GM12892 (cell line): ENCODE data around the gene BTBD6.
A peak's percentile ranks its signal among the peaks of the same experiment; 100 is the strongest.

ENCODE experiments used
- DNase-seq: peaks from one replicate; pipeline ENCODE4 v3.0.0; 2011; ENCODE audit not compliant: insufficient read length
- FAIRE-seq: peaks from 2 replicates; lab custom pipeline; 2011; peaks lifted over from hg19 to GRCh38; lab: Jason Lieb, UNC
- POLR2A ChIP-seq: IDR thresholded peaks from 2 replicates; pipeline ENCODE4 v1.6.1; 2011; ENCODE audit warnings: low read depth, low read length, control low read depth
- POLR2AphosphoS5 ChIP-seq: IDR thresholded peaks from 2 replicates; pipeline ENCODE4 v1.6.1; 2011; ENCODE audit warnings: low read depth, low read length, control low read depth
- TAF1 ChIP-seq: IDR thresholded peaks from 2 replicates; pipeline ENCODE4 v1.6.1; 2011; ENCODE audit warnings: low read depth, mild to moderate bottlenecking, control low read depth, low read length, borderline replicate concordance

The BTBD6 gene

GRCh38 chr14:105214324-105214915 is 33.9 kb upstream of the BTBD6 start:
- no peak for FAIRE-seq
- TF ChIP-seq TAF1 (no peak), POLR2A (no peak), POLR2AphosphoS5 (no peak)

GRCh38 chr14:105215602-105216001 is 32.7 kb upstream of the BTBD6 start:
- TF ChIP-seq POLR2AphosphoS5 = no peak
- no peak for TF ChIP-seq TAF1
- no peak for TF ChIP-seq POLR2A
- DNase-seq = no peak
- peak; percentile 69 for FAIRE-seq

More at GRCh38 chr14:105214324-105214915, 33.9 kb upstream of the BTBD6 start:
- no peak for DNase-seq

GRCh38 chr14:105216490-105217247 is 31.7 kb upstream of the BTBD6 start:
- TF ChIP-seq TAF1 (no peak), POLR2A (no peak), POLR2AphosphoS5 (no peak)
- no peak for FAIRE-seq
- no peak for DNase-seq

- no peak for TF ChIP-seq POLR2A
- TF ChIP-seq POLR2AphosphoS5 = no peak
- TF ChIP-seq TAF1 = no peak
- FAIRE-seq (no peak), DNase-seq (no peak)
These were observed 30.6 kb upstream of the BTBD6 start for GRCh38 chr14:105217774-105218173.

GRCh38 chr14:105218611-105219010 is 29.7 kb upstream of the BTBD6 start:
- TF ChIP-seq POLR2A (no peak), POLR2AphosphoS5 (no peak), TAF1 (no peak)
- no peak for DNase-seq
- FAIRE-seq = no peak

- DNase-seq (no peak), FAIRE-seq (no peak)
- TF ChIP-seq POLR2AphosphoS5 = no peak
- TF ChIP-seq POLR2A = no peak
- TF ChIP-seq TAF1 = no peak
These were observed 29.2 kb upstream of the BTBD6 start for GRCh38 chr14:105219043-105219612.

GRCh38 chr14:105219753-105220152 is 28.6 kb upstream of the BTBD6 start:
- TF ChIP-seq TAF1 = no peak
- no peak for TF ChIP-seq POLR2AphosphoS5
- no peak for TF ChIP-seq POLR2A
- no peak for DNase-seq
- FAIRE-seq = no peak

- DNase-seq (no peak), FAIRE-seq (no peak)
- TF ChIP-seq TAF1 (no peak), POLR2A (no peak), POLR2AphosphoS5 (no peak)
These were observed 27.4 kb upstream of the BTBD6 start for GRCh38 chr14:105220699-105221597.

- FAIRE-seq (no peak), DNase-seq (no peak)
- TF ChIP-seq POLR2AphosphoS5 (no peak), POLR2A (no peak), TAF1 (no peak)
These were observed 26.6 kb upstream of the BTBD6 start for GRCh38 chr14:105221598-105222178.

GRCh38 chr14:105223260-105223659 is 25.1 kb upstream of the BTBD6 start:
- DNase-seq = no peak
- TF ChIP-seq TAF1 (no peak), POLR2AphosphoS5 (no peak), POLR2A (no peak)
- FAIRE-seq = peak; percentile 9

- FAIRE-seq (no peak), DNase-seq (no peak)
- no peak for TF ChIP-seq POLR2AphosphoS5
- no peak for TF ChIP-seq POLR2A
- no peak for TF ChIP-seq TAF1
These were observed 24.4 kb upstream of the BTBD6 start for GRCh38 chr14:105223770-105224544.
